ENCODE measurements around the gene CLDN10.

CLDN10 gene

GRCh38 chr13:95627590-95627989, 75.1 kb downstream of the CLDN10 start:
- CTCF ChIA-PET: interaction anchor here (1.0 to 1.1 kb wide), 4 partner anchors 18 to 206 kb away, joined by 3 to 4 read pairs (median 4); no protein-coding TSS in a partner anchor
- Histone ChIP-seq H3K9me3 (ENCODE audit: control extremely low read depth in 1 of 5, control insufficient read depth in 4 of 5, insufficient read depth in 2 of 5, low read depth in 1 of 5, low read length in 4 of 5) (peaks cover 0 to 7% (median 0%) of the 10 kb centered on the region in 5 experiments), H3K27ac (ENCODE audit: insufficient read depth in 1 of 2, low read depth in 1 of 2, low read length in 2 of 2, poor library complexity in 1 of 2, severe bottlenecking in 2 of 2) (no peak overlapping the region), H3K36me3 (ENCODE audit: control insufficient read depth in 4 of 4, insufficient read depth in 4 of 4, low read length in 3 of 4) (no peaks in the 10 kb centered on the region), H3K4me3 (ENCODE audit: control insufficient read depth in 1 of 7, extremely low read depth in 1 of 7, insufficient read depth in 4 of 7, low read depth in 2 of 7, low read length in 6 of 7) (no peak overlapping the region), H3K27me3 (replicated peaks in 2 of 5; ENCODE audit: control insufficient read depth in 4 of 5, insufficient read depth in 5 of 5, low read length in 4 of 5) (no peaks in the 10 kb centered on the region), H3K4me1 (ENCODE audit: control extremely low read depth in 1 of 4, control insufficient read depth in 4 of 4, insufficient read depth in 4 of 4, low read length in 3 of 4) (peaks cover 0 to 9% (median 6%) of the 10 kb centered on the region in 4 experiments)
- peak in 1 of 3 donors; percentile 15 for DNase-seq
- POLR2A ChIA-PET: no interaction called here
- WGBS (ENCODE audit: insufficient coverage): 100% methylated on average over 1 of the region's 1 CpG

GRCh38 chr13:95628488-95628887, 76.0 kb downstream of the CLDN10 start:
- no peaks in the 10 kb centered on the region for H3K27me3 ChIP-seq (replicated peaks in 2 of 5; ENCODE audit: control insufficient read depth in 4 of 5, insufficient read depth in 5 of 5, low read length in 4 of 5)
- H3K9me3 ChIP-seq (ENCODE audit: control extremely low read depth in 1 of 5, control insufficient read depth in 4 of 5, insufficient read depth in 2 of 5, low read depth in 1 of 5, low read length in 4 of 5): peaks cover 0 to 7% (median 0%) of the 10 kb centered on the region in 5 experiments
- H3K36me3 ChIP-seq (ENCODE audit: control insufficient read depth in 4 of 4, insufficient read depth in 4 of 4, low read length in 3 of 4): no peaks in the 10 kb centered on the region
- DNase-seq: no peak
- ChIA-PET POLR2A (no interaction called here), CTCF (no interaction called here)
- H3K4me3 ChIP-seq (ENCODE audit: control insufficient read depth in 1 of 7, extremely low read depth in 1 of 7, insufficient read depth in 4 of 7, low read depth in 2 of 7, low read length in 6 of 7): no peak overlapping the region
- no peak overlapping the region for H3K27ac ChIP-seq (ENCODE audit: insufficient read depth in 1 of 2, low read depth in 1 of 2, low read length in 2 of 2, poor library complexity in 1 of 2, severe bottlenecking in 2 of 2)
- WGBS (ENCODE audit: insufficient coverage): no CpG with 5 or more reads among the region's 1 CpG
- peaks cover 0 to under 1% (median 0%) of the 10 kb centered on the region in 4 experiments for H3K4me1 ChIP-seq (ENCODE audit: control extremely low read depth in 1 of 4, control insufficient read depth in 4 of 4, insufficient read depth in 4 of 4, low read length in 3 of 4)

DNA sequence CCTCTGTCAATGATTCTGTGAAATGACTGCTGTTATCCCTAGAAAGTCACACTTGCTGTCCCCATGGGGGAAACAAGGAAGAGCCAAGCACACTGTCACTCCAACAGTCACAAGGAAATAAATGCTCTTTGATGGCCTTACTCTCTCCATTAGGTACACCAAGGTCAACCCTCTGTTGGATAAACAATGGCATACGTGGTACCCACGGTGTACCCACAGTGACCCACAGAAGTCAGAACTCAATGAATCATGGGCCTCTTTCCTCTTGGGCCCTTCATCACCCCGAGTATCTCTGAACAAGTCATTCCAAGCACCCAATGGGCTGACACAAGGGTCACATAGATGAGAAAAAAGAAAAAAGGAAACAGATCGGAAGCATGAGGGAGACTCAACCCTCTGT, 76.6 kb downstream of the CLDN10 start:
- Histone ChIP-seq H3K27me3 (replicated peaks in 2 of 5; ENCODE audit: control insufficient read depth in 4 of 5, insufficient read depth in 5 of 5, low read length in 4 of 5) (no peaks in the 10 kb centered on the region), H3K9me3 (ENCODE audit: control extremely low read depth in 1 of 5, control insufficient read depth in 4 of 5, insufficient read depth in 2 of 5, low read depth in 1 of 5, low read length in 4 of 5) (peaks cover 0 to 7% (median 0%) of the 10 kb centered on the region in 5 experiments), H3K36me3 (ENCODE audit: control insufficient read depth in 4 of 4, insufficient read depth in 4 of 4, low read length in 3 of 4) (no peaks in the 10 kb centered on the region), H3K4me3 (ENCODE audit: control insufficient read depth in 1 of 7, extremely low read depth in 1 of 7, insufficient read depth in 4 of 7, low read depth in 2 of 7, low read length in 6 of 7) (no peak overlapping the region), H3K4me1 (ENCODE audit: control extremely low read depth in 1 of 4, control insufficient read depth in 4 of 4, insufficient read depth in 4 of 4, low read length in 3 of 4) (no peaks in the 10 kb centered on the region), H3K27ac (ENCODE audit: insufficient read depth in 1 of 2, low read depth in 1 of 2, low read length in 2 of 2, poor library complexity in 1 of 2, severe bottlenecking in 2 of 2) (no peak overlapping the region)
- DNase-seq: no peak
- ChIA-PET CTCF (no interaction called here), POLR2A (no interaction called here)
- 67% methylated on average over 3 of the region's 4 CpGs for WGBS (ENCODE audit: insufficient coverage)

Data from common myeloid progenitor, CD34-positive (primary cell).